Choroid plexus epithelial cell (primary cell): Measurements from ENCODE around the gene COL25A1.

ENCODE experiments used
- DNase-seq: peaks from one replicate; pipeline ENCODE4 v3.0.0-alpha.2; 2010; ENCODE audit warnings: low read depth
- H3K4me3 ChIP-seq: 2 replicates; pipeline ENCODE4 v1.5.1; 2011; ENCODE audit warnings: low read depth, mild to moderate bottlenecking, control low read depth, low read length, moderate library complexity
- TF ChIP-seq, protein P1 (sequence below): conservative IDR thresholded peaks from 2 replicates; pipeline ENCODE4 v1.5.1; 2011; ENCODE audit warnings: low read depth, mild to moderate bottlenecking, control low read depth, inconsistent platforms, low read length, moderate library complexity

Gene COL25A1

DNA sequence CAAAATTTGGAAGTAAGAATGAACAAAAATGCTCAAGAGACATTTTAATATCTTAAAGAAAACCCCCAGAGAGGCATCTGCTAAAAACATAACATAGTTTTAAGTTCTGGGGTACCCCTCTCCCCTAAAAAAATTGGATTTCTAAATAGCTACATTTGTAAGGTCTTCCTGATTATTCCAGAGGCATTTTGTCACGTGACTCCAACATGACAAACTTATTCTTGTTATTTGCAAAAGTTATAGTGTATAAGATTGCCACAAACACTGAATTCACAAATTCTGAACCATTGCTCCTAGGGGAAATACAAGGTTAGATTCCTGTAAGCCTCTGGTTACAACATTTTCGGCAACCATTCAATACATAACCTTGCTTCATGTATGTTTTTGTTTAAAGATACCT, 73.4 kb downstream of the COL25A1 start:
- DNase-seq: no peak
- TF ChIP-seq, protein P1, sequence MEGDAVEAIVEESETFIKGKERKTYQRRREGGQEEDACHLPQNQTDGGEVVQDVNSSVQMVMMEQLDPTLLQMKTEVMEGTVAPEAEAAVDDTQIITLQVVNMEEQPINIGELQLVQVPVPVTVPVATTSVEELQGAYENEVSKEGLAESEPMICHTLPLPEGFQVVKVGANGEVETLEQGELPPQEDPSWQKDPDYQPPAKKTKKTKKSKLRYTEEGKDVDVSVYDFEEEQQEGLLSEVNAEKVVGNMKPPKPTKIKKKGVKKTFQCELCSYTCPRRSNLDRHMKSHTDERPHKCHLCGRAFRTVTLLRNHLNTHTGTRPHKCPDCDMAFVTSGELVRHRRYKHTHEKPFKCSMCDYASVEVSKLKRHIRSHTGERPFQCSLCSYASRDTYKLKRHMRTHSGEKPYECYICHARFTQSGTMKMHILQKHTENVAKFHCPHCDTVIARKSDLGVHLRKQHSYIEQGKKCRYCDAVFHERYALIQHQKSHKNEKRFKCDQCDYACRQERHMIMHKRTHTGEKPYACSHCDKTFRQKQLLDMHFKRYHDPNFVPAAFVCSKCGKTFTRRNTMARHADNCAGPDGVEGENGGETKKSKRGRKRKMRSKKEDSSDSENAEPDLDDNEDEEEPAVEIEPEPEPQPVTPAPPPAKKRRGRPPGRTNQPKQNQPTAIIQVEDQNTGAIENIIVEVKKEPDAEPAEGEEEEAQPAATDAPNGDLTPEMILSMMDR: no peak

GRCh38 chr4:109218288-109218687, 84.2 kb downstream of the COL25A1 start:
- TF ChIP-seq, protein P1: no peak
- no peak for DNase-seq
- H3K4me3 ChIP-seq: no peak overlapping the region

More for the DNA sequence above, 73.4 kb downstream of the COL25A1 start:
- H3K4me3 ChIP-seq: no peak overlapping the region

- DNase-seq: no peak
These were observed 86.3 kb downstream of the COL25A1 start for GRCh38 chr4:109216085-109216696.

DNA sequence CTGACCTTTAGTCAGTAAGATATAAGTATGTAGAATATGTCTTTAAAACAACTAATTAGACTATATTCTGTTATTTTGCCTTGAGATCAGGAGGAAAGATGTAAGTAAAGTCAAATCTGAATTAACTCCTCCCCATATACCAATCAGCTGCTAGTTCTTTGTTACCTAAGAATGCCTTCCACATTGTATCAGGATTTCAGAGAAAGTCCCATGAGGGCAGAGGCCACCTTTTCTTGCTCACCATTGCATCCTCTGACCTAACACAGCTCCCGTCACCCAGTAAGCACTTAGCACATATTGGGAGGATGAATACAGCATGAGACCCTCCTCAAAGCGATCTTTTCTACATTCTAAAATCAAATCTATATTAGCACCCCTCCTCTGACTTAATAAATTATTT, 87.0 kb downstream of the COL25A1 start:
- H3K4me3 ChIP-seq: no peak overlapping the region
- peak; percentile 13 for DNase-seq
- TF ChIP-seq, protein P1: no peak

More at GRCh38 chr4:109216085-109216696, 86.3 kb downstream of the COL25A1 start:
- no peak overlapping the region for H3K4me3 ChIP-seq
- TF ChIP-seq, protein P1: no peak

- peak; percentile 19 for DNase-seq
- H3K4me3 ChIP-seq: no peak overlapping the region
- TF ChIP-seq, protein P1: no peak
These were observed 87.7 kb downstream of the COL25A1 start for GRCh38 chr4:109214622-109215301.

DNA sequence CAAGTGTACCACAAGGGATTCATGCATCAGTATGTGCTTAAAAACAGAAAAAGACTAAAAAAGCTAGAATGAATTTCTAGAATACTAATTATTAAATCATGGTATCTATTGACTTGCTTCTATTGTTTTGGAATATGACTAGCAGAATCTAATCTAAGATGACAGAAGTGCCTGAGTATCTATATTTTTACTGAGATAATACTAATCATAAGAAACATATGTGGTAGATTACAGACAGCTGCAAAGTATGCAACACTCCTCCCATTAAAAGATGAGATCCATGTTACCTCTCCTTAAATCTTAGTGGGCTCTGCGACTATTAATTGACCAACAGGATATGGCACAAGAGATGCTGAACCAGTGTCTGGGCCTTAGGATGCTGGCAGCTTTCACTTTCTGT, 89.4 kb downstream of the COL25A1 start:
- no peak overlapping the region for H3K4me3 ChIP-seq
- TF ChIP-seq, protein P1: no peak
- no peak for DNase-seq

DNA sequence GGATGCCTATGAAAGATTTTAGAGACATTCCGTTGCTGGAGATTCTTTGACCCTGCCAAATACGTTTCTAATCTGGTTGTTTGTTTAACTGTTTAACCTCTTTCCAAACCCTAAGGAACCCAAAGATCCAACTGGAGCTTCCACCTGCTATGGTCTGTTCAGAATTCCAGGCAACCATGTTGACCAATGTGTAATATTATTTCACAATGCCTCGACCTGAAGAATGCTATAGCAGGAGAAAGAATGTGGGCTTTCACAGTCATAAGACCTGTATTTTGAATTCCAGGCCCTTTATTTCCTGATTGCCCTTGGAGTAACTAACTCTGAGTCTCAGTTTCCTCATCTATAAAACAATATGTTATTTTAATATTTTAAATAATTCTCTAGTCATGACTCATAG, 90.8 kb downstream of the COL25A1 start:
- H3K4me3 ChIP-seq: no peak overlapping the region
- TF ChIP-seq, protein P1: no peak
- peak; percentile 71 for DNase-seq
